BJ (cell line): ENCODE data around the gene OTX1. TPM values are rescaled to one million over a fixed set of nuclear protein-coding genes. Genes with fewer than 3 reads are reported as not detected.

Experiments
- CTCF ChIA-PET: fragments of 350-600 bp; formaldehyde crosslinking; extraction: SDS; loops from one replicate; lab custom pipeline; 2021; ENCODE audit warnings: antibody characterized with exemption, inconsistent platforms; lab: Yijun Ruan, JAX
- POLR2A ChIA-PET: fragments of 300-600 bp; sonication (Branson Sonifier 250); formaldehyde crosslinking; extraction: SDS; loops from one replicate; lab custom pipeline; 2021; ENCODE audit warnings: antibody characterized with exemption; lab: Charles Lee
- DNase-seq: peaks from one replicate; pipeline ENCODE4 v3.0.0-alpha.2; 2011; ENCODE audit warnings: low read depth
- H3K27me3 ChIP-seq: 2 replicates; pipeline ENCODE4 v1.6.0; 2011; ENCODE audit warnings: low read length; ENCODE audit not compliant: control insufficient read depth, insufficient read depth
- H3K36me3 ChIP-seq: 2 replicates; pipeline ENCODE4 v1.5.1; 2011; ENCODE audit warnings: low read length; ENCODE audit not compliant: control insufficient read depth, insufficient read depth
- H3K4me3 ChIP-seq: 2 replicates; pipeline ENCODE4 v1.5.1; 2011; ENCODE audit warnings: low read depth, mild to moderate bottlenecking, control low read depth, low read length
- polyA plus RNA-seq: library from polyadenylated mRNA; depleted of rRNA; stranded (reverse); fragments of >200 nt; gene quantifications from 2 replicates; pipeline ENCODE4 v1.2.3, GENCODE V29; 2011
- TF ChIP-seq, protein P1 (sequence below): IDR thresholded peaks from 2 replicates; pipeline ENCODE4 v1.5.1; 2011; ENCODE audit warnings: low read depth, mild to moderate bottlenecking, control low read depth, inconsistent platforms, low read length, moderate library complexity; ENCODE audit not compliant: insufficient read depth

Gene OTX1
- polyA plus RNA-seq, 1 experiment = not detected

DNA sequence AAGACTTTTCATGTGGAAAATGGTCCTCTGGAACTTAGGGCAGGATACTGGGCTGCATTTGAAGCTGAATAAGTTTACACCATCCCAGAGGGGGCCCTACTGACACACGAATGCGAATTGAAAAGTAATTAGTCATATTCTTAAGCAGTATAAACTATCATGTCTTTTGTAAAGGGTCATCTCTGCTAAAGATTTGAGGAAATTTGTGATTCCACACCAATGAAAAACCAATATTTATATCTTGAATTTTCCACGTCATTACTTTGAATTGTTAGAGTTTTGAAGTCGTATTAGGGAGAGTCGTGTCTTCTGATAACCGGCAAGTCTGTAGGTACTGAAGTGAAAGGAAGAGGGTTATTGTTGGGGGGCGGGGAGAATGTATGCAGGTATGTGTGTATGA, 4.1 kb upstream of the OTX1 start:
- Histone ChIP-seq H3K27me3 (peaks cover 9% of the 10 kb centered on the region; the same call in 1 of the 2 replicates), H3K4me3 (no peak overlapping the region), H3K36me3 (peaks cover 7% of the 10 kb centered on the region)
- DNase-seq = no peak
- CTCF ChIA-PET = no interaction called here
- TF ChIP-seq, protein P1, sequence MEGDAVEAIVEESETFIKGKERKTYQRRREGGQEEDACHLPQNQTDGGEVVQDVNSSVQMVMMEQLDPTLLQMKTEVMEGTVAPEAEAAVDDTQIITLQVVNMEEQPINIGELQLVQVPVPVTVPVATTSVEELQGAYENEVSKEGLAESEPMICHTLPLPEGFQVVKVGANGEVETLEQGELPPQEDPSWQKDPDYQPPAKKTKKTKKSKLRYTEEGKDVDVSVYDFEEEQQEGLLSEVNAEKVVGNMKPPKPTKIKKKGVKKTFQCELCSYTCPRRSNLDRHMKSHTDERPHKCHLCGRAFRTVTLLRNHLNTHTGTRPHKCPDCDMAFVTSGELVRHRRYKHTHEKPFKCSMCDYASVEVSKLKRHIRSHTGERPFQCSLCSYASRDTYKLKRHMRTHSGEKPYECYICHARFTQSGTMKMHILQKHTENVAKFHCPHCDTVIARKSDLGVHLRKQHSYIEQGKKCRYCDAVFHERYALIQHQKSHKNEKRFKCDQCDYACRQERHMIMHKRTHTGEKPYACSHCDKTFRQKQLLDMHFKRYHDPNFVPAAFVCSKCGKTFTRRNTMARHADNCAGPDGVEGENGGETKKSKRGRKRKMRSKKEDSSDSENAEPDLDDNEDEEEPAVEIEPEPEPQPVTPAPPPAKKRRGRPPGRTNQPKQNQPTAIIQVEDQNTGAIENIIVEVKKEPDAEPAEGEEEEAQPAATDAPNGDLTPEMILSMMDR = no peak
- POLR2A ChIA-PET = no interaction called here

DNA sequence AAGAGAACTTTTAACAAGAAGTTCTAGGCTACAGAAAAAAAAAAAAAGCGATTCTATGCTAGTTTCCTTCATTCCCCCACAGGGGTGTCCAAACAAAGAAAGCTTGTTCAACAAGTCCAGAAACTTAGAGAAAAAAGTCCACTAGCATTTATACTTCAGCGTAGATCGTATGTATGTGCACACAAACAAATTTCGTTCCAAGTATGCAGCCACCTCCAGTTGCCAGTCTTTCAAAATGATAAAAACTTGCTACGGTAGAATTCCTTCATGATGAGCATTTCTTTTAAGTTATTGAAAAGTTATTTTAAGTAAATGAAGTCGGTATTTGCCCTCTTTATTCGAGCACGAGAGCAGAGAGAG, 3.7 kb upstream of the OTX1 start:
- Histone ChIP-seq H3K27me3 (peaks cover 9% of the 10 kb centered on the region; the same call in 1 of the 2 replicates), H3K4me3 (no peak overlapping the region), H3K36me3 (peaks cover 7% of the 10 kb centered on the region)
- TF ChIP-seq, protein P1 = no peak
- CTCF ChIA-PET = no interaction called here
- POLR2A ChIA-PET = no interaction called here
- no peak for DNase-seq

DNA sequence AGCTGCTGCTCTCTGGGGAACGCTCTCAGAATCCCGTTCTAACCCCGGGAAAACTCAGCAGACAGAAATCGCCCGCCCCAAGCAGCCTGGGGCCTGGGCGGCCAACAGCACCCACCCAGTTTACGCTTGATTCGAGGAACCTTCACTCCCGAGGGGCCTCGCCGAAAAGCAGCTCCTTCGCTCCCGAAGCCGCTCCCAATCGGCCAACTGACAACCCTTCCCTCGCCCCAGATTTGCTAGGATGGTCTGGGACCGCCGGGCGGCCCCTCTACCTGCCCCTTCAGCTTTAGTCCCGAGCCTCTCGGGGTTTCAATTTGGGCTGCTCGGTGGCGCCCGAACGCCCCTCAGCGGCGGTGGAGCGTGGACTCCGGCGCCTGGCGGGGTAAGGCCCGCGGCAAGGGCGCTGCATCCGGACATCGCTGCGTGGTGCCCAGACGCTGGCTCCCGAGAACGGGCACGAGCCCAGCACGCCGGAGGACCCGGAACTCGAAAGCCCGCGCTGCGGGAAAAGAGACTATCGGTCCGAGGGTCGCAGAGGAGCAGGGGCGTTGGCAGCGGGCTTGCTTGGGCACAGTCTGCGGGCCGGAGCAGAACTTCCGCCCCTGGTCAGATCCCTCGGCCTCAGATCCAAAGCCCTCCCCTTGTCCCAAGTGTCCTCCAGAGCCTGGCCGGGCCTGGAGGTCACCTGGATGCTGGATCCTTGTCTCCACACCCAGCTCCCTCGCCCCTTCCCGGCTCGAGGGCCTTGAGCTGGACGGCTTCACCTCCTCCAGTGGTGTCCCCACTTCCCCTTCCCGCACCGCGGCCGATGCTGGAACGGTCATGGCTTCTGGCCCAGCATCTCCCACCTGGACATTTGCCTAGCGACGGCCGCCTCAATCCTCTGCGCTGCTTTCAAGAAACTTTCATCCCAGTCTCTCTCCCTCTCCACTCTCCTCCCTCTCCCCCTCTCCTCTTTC, 3.0 kb upstream of the OTX1 start:
- H3K36me3 ChIP-seq = peaks cover 7% of the 10 kb centered on the region
- CTCF ChIA-PET = no interaction called here
- no peak overlapping the region for H3K4me3 ChIP-seq
- TF ChIP-seq, protein P1 = no peak
- no peak for DNase-seq
- H3K27me3 ChIP-seq = peaks cover 9% of the 10 kb centered on the region; the same call in 1 of the 2 replicates
- POLR2A ChIA-PET = no interaction called here

DNA sequence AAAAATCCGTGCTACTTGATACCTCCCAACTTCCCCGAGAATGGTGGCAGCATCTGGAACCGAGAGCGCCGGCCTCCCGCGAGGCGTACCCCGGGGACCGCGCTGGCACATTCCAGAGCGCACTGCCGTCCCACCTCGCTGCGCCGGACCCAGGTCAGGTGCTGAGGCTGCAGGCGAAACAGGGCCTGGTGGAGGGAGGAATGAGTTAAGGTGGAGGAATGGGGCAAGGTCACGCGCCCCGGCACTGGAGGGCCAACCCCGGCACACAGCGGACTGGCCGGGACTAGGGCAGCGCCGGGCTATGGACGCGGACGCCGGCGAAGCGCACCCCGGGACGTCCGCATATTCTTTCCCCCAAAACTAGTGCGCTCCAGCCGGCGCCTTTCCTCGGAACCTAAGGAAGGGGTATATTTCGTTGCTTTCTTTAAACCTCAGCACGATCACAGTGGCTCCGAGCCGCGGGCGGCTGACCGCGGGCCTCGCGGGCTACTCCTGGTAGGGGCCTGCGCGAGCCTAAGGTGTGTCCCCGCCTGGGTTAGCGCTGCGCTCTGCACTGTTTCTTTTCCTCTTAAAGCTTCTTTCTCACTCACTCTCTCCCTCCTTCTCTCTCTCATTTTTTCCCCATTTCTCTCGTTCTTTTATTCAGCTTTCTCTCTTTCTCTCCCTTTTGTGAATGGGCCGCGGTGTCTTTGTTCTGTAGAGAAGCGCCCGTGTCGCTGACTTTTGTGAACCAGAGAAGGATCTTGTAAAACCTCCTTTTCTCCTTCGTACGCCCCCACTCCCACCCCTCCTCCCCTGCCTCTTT, 2.1 kb upstream of the OTX1 start:
- ChIA-PET POLR2A (no interaction called here), CTCF (interaction anchor here (0.6 kb wide), 1 partner anchor 908 kb away, joined by 3 read pairs; no protein-coding TSS in a partner anchor)
- no peak for DNase-seq
- TF ChIP-seq, protein P1 = no peak
- Histone ChIP-seq H3K4me3 (no peak overlapping the region), H3K36me3 (peaks cover 7% of the 10 kb centered on the region), H3K27me3 (peaks cover 10% of the 10 kb centered on the region)
